ENCODE measurements around the gene BCL2L2. TPM values are rescaled to one million over a fixed set of nuclear protein-coding genes. Genes with fewer than 3 reads are reported as not detected.

Gene BCL2L2
- total RNA-seq, 4 donors from 2014 or later, result 49.8 to 87.3 (median 56.5) TPM

- H3K27ac ChIP-seq, result no peak overlapping the region
- H3K4me3 ChIP-seq, result no peak overlapping the region
- no peak for TF ChIP-seq POLR2A (IDR thresholded peaks at IDR 0.05)
- no peak for TF ChIP-seq CTCF (IDR thresholded peaks at IDR 0.05)
- TF ChIP-seq EP300 (IDR thresholded peaks at IDR 0.05), result no peak
- WGBS, 2 donors, result 72 to 74% methylated on average over 13 of the region's 13 CpGs
- H3K27me3 ChIP-seq, result no peaks in the 10 kb centered on the region
- H3K4me1 ChIP-seq, result peaks cover 5 to 37% (median 15%) of the 10 kb centered on the region in 4 donors
- no peak for DNase-seq (ENCODE audit: low spot score in 2 of 2)
- peaks cover 0 to 30% (median 19%) of the 10 kb centered on the region in 3 donors for H3K36me3 ChIP-seq
- no peaks in the 10 kb centered on the region for H3K9me3 ChIP-seq
These were observed 20.1 kb downstream of the BCL2L2 start for GRCh38 chr14:23326491-23327332.

- Histone ChIP-seq H3K9me3 (no peaks in the 10 kb centered on the region), H3K4me3 (no peak overlapping the region), H3K27ac (peak overlapping the region in 2 of 4 donors; percentile 47 to 70), H3K4me1 (peaks cover 0 to 26% (median 5%) of the 10 kb centered on the region in 4 donors), H3K27me3 (no peaks in the 10 kb centered on the region), H3K36me3 (peaks cover 0 to 26% (median 18%) of the 10 kb centered on the region in 3 donors)
- peak; percentile 52 to 74 for DNase-seq (ENCODE audit: low spot score in 2 of 2)
- TF ChIP-seq CTCF (IDR thresholded peaks at IDR 0.05) (peak; percentile 71 to 91 (median 77)), POLR2A (IDR thresholded peaks at IDR 0.05) (no peak), EP300 (IDR thresholded peaks at IDR 0.05) (peak in 1 of 2 donors; percentile 25)
- WGBS, 2 donors, result 40 to 45% methylated on average over 4 of the region's 4 CpGs
These were observed 21.5 kb downstream of the BCL2L2 start for GRCh38 chr14:23327947-23328744.

GRCh38 chr14:23335623-23336022 is 29.0 kb downstream of the BCL2L2 start:
- H3K27ac ChIP-seq, result no peak overlapping the region
- H3K27me3 ChIP-seq, result no peaks in the 10 kb centered on the region
- WGBS, 2 donors, result 82 to 88% methylated on average over 5 of the region's 5 CpGs
- no peak overlapping the region for H3K4me3 ChIP-seq
- TF ChIP-seq EP300 (IDR thresholded peaks at IDR 0.05) (no peak), POLR2A (IDR thresholded peaks at IDR 0.05) (no peak), CTCF (IDR thresholded peaks at IDR 0.05) (no peak)
- H3K9me3 ChIP-seq, result peaks cover 0 to 4% (median 0%) of the 10 kb centered on the region in 4 donors
- H3K36me3 ChIP-seq, result no peaks in the 10 kb centered on the region
- H3K4me1 ChIP-seq, result no peaks in the 10 kb centered on the region
- no peak for DNase-seq (ENCODE audit: low spot score in 2 of 2)

GRCh38 chr14:23339506-23340268 is 33.1 kb downstream of the BCL2L2 start:
- no peaks in the 10 kb centered on the region for H3K4me1 ChIP-seq
- no peaks in the 10 kb centered on the region for H3K36me3 ChIP-seq
- WGBS, 2 donors, result 81 to 82% methylated on average over 1 of the region's 1 CpG
- no peak overlapping the region for H3K27ac ChIP-seq
- DNase-seq (ENCODE audit: low spot score in 2 of 2), result no peak
- H3K4me3 ChIP-seq, result no peak overlapping the region
- no peak for TF ChIP-seq POLR2A (IDR thresholded peaks at IDR 0.05)
- no peak for TF ChIP-seq CTCF (IDR thresholded peaks at IDR 0.05)
- TF ChIP-seq EP300 (IDR thresholded peaks at IDR 0.05), result no peak
- peaks cover 0 to 4% (median 0%) of the 10 kb centered on the region in 4 donors for H3K9me3 ChIP-seq
- H3K27me3 ChIP-seq, result no peaks in the 10 kb centered on the region

Data from tibial nerve (tissue), 4 donors.